GM12864 (cell line): Measurements from ENCODE around the gene NDST3.

Experiments
- DNase-seq: peaks from one replicate; pipeline ENCODE4 v3.0.0-alpha.2; 2011; ENCODE audit warnings: low read depth
- H3K4me3 ChIP-seq: 2 replicates; pipeline ENCODE4 v1.5.1; 2011; ENCODE audit warnings: mild to moderate bottlenecking, low read depth, low read length, control low read depth
- TF ChIP-seq, protein P1 (sequence below): IDR thresholded peaks from 2 replicates; pipeline ENCODE4 v1.5.1; 2011; ENCODE audit warnings: low read depth, mild to moderate bottlenecking, moderate library complexity, low read length, control low read depth, inconsistent platforms; ENCODE audit errors: missing control alignments

Gene NDST3

DNA sequence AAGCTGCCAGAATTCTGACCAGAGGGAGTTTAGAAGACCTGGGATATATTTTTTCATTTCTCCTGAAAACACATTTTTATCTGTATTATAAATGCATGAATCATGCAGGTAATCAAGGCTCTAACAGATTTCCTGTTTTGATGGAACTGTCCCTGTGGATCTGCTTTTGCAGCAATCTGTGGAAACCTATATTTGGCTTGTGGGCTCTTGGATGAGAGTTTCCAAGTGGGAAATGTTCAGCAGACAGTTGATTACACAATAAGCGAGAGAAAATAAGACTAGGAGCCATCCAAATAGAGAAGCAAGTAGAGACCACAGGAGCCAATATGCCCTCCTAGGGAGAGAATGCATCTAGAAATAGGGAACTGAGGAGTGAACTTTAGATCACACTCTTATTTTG is 105.0 kb downstream of the NDST3 start:
- H3K4me3 ChIP-seq, result no peak overlapping the region
- no peak for DNase-seq
- TF ChIP-seq, protein P1, sequence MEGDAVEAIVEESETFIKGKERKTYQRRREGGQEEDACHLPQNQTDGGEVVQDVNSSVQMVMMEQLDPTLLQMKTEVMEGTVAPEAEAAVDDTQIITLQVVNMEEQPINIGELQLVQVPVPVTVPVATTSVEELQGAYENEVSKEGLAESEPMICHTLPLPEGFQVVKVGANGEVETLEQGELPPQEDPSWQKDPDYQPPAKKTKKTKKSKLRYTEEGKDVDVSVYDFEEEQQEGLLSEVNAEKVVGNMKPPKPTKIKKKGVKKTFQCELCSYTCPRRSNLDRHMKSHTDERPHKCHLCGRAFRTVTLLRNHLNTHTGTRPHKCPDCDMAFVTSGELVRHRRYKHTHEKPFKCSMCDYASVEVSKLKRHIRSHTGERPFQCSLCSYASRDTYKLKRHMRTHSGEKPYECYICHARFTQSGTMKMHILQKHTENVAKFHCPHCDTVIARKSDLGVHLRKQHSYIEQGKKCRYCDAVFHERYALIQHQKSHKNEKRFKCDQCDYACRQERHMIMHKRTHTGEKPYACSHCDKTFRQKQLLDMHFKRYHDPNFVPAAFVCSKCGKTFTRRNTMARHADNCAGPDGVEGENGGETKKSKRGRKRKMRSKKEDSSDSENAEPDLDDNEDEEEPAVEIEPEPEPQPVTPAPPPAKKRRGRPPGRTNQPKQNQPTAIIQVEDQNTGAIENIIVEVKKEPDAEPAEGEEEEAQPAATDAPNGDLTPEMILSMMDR, result no peak

DNA sequence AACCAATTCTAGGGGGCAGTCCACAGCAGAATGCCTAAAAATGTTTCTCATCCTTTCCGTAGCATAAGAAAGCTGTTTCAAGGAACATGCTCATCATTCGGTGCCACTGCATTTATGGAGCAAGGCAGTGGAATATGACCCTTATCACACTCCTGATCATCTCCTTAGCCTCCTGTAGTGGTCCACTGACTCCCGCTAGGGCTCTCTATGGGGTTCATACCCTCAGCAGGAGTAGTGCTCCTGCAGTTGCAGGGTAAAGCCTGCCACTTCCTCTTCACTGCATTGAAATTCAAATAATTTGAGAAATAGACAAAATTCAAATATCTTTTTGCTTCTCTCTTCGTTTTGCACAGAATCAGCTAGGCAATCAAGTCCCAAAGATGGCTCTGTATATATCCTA is 107.0 kb downstream of the NDST3 start:
- TF ChIP-seq, protein P1, result no peak
- no peak for DNase-seq
- H3K4me3 ChIP-seq, result no peak overlapping the region

DNA sequence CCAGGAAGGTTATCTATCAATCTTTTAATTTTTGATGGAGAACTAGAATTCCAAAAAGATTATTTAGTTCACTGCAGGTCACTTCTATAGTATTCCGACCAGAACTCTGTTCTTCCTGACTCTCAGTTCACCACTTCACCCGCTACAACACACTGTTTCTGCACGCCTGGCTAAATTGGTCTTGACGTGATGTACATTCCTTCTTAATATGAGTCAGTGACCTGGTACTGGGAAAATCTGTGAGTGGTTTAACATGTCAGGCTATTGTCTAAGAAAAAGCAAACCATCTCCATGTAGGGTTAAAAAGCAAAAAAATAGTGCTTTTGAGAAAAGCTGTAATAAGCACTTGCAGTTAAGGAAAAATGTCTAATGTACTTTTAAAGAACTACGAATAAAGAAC is 120.4 kb downstream of the NDST3 start:
- DNase-seq, result no peak
- TF ChIP-seq, protein P1, result no peak
- no peak overlapping the region for H3K4me3 ChIP-seq

DNA sequence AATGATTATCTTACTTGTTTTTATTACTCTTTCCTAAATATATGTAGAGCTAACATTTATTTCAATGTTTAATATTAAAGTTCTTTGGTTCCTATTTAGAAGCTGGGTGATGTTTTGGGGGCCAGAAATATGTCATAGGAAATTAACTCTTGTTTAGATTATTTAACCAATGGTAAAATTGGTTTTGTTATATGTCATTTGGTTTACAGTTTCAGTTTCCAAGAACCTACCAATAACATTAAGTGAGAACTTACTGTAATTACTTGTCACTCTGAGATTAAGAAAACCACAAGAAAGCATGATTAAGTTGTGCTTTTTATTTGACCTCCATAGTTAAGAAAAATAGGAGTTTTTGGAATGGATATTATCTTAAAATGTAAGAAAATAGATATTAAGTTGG is 121.2 kb downstream of the NDST3 start:
- DNase-seq, result no peak
- TF ChIP-seq, protein P1, result no peak
- H3K4me3 ChIP-seq, result no peak overlapping the region

- H3K4me3 ChIP-seq, result no peak overlapping the region
- TF ChIP-seq, protein P1, result no peak
- no peak for DNase-seq
Measured at GRCh38 chr4:118158763-118159375, 124.6 kb downstream of the NDST3 start.

DNA sequence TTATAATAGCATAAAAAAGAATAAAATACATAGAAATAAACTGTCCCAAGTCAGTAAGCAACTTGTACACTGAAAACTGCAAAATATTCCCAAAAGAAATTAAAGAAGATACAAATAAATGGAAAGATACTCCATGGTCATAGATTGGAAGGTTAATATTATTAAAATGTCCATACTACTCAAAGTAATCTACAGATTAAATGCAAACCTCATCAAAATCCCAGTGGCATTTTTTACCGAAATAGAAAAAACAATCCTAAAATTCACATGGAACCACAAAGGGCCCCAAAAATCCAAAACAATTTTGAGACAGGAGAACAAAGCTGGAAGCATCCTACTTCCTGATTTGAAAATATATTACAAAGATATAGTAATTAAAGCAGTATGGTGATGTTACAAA is 133.0 kb downstream of the NDST3 start:
- TF ChIP-seq, protein P1, result no peak
- no peak for DNase-seq
- no peak overlapping the region for H3K4me3 ChIP-seq

GRCh38 chr4:118171381-118171780 is 137.1 kb downstream of the NDST3 start:
- DNase-seq, result no peak
- H3K4me3 ChIP-seq, result no peak overlapping the region
- TF ChIP-seq, protein P1, result no peak
